Activated effector memory CD4-positive, alpha-beta T cell treated with anti-CD3 and anti-CD28 coated beads, Interleukin-2, amount 50 U/mL, for 16 hours (primary cell): ENCODE results near the gene UNC119B.
"Not testable (repeated sequence)": the region's sequence is repeated elsewhere in the genome, so short reads cannot be mapped to it uniquely, and the experiment has no call there.

ENCODE experiments used
- DNase-seq: peaks from one replicate; pipeline ENCODE4 v3.0.0-alpha.2; 2020

UNC119B gene

DNA sequence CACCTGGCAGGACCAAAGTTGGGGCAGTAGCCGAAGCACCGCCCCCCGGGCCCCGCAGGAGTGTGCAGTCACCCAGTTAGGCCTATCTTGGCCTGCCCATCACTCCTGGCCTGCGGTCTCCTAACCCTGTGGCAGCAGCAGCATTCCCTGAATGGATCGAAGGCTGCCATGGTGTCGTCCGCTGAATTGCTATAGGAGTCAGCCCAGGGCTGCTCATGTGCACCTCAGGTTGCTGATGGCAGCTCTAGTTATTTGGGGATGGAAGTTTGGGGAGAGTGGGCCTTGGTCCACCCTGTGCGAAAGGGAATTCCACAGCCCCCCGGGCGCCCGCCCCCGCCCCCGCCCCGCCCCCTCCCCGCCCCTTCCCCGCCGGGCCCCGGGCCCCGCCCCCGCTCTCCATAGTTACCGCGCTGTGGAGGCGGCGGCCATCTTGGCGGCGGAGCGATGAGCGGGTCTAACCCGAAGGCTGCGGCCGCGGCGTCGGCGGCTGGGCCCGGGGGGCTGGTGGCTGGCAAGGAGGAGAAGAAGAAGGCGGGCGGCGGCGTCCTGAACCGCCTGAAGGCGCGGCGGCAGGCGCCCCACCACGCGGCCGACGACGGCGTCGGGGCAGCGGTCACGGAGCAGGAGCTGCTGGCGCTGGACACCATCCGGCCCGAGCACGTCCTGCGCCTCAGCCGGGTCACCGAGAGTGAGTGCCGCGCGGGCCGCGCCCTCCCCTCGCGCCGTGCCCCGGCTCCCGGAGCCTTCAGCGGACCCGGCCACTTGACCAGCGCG is at the start of gene UNC119B:
Gene UNC119B (plus strand): TSS at position 428 of the 774 bp plus-strand sequence. CDS start 17 bp downstream, at position 445.
- peak; percentile 93 for DNase-seq

DNA sequence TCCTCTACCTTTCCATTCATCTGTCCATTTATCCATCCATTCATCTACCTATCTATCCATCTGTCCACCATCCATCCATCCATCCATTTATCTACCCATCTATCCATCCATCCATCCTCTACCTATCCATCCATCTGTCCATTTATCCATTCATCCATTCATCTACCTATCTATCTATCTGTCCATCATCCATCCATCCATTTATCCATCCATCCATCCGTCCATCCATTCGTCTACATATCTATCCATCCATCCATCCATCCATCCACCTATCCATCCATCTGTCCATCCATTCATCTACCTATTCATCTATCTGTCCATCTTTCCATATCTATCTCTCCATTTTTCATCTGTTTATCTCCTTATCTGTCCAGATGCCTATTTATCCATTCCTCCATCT is 48.8 kb upstream of the UNC119B start:
- no peak for DNase-seq

DNA sequence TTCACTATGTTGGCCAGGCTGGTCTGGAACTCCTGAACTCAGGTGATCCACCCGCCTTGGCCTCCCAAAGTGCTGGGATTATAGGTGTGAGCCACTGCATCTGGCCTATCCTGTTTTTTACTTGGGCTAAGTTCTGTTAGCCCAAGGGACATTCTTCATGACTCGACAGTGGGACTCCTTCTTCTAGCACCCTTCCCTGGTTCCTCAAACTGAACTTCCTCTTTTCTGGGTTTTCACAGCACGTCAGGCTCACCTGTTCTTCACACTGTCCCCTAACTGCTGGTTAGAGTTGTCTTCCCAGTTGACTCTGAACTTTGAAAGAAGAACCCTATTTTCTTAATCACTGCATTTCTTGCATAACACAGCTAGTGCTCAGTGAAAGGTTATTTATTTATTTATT is 47.4 kb upstream of the UNC119B start:
- no peak for DNase-seq

DNA sequence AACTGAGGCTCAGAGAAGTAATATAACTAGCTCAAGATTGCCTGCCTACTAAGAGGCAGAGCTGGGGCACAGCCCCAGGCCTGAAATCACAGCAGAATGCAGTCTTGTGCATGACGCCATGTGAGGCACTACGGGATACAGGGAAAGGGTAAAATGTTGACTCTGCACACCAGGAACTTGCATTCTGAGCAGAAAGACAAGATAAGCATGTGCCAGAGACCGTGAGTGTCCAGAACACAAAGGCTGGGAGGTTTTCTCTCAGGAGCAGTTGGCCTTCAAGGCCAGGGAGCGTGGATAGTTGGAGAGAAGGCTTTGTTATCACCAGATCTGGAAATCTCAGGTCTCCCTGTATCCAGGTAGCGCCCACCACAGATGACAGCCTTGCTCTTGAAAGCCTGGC is 46.5 kb upstream of the UNC119B start:
- DNase-seq: no peak

DNA sequence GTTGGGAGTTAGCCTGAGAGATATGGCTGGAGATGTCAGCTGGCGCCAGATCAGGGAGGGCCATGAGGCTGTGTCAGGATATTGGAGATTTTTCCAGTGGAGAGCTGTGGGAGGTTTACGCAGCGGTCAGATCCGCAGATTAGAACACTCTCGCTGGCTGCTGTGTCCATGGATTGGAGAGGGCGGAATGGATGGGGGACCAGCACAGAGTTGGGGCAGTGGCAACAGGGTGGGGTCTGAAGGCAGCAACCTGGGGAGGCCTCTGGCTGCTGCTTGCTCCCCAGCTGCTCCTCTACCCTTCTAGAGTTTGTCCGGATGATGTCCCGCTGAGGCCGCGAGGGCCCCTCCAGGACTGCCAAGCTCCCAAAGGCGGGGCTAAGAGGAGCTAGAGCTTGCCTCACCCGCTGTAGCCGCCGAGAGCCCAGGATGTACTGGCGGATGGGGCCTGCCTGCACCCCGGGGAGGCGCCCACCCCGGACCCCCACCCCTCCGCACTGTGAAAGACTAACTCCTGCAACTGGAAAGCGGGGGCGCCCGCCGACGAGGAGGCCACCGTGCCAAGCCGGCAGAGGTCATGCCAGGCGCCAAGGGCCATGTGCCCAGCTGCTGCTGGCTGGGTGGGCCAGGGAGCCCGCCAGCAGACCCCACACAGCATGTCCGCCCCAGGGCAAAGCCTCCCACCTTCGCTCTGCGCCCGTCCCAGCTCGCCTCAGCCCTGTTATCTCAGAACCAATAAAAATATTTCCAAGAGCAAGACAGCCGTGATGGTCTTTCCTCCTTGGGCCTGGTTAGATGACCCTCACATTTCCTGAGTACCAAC is 43.5 kb upstream of the UNC119B start:
- no peak for DNase-seq

DNA sequence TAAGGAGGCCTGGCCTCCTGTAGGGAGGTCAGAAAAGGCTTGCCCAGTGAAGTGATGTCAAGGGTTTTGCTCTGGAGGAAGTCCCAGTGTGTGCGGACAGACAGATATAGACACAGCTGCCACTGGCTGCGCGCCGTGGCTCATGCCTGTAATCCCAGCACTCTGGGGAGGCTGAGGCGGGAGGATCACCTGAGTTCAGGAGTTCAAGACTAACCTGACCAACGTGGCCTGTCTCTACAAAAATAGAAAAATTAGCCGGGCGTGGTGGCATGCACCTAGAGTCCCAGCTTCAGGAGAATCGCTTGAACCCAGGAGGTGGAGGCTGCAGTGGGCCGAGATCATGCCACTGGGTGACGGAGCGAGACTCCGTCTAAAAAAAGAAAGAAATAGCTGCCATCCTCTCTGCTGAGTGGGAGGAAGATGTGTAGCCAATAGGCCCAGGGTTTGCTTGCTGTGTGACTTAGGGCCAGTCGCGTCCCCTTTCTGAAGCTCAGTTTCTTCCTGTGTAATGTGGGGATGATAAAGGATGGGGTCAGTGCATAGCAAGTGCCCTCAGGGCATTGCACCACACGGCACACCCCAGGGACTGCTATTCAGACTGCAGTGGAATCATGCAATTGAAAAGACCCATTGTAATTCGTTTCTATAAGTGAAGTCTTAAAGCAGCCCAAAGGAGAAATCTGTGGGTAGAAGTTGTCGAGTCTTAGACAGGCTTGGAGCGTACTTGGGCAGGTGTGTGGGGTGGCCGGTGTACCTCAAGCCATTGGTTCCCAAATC is 42.0 kb upstream of the UNC119B start:
- DNase-seq: no peak

DNA sequence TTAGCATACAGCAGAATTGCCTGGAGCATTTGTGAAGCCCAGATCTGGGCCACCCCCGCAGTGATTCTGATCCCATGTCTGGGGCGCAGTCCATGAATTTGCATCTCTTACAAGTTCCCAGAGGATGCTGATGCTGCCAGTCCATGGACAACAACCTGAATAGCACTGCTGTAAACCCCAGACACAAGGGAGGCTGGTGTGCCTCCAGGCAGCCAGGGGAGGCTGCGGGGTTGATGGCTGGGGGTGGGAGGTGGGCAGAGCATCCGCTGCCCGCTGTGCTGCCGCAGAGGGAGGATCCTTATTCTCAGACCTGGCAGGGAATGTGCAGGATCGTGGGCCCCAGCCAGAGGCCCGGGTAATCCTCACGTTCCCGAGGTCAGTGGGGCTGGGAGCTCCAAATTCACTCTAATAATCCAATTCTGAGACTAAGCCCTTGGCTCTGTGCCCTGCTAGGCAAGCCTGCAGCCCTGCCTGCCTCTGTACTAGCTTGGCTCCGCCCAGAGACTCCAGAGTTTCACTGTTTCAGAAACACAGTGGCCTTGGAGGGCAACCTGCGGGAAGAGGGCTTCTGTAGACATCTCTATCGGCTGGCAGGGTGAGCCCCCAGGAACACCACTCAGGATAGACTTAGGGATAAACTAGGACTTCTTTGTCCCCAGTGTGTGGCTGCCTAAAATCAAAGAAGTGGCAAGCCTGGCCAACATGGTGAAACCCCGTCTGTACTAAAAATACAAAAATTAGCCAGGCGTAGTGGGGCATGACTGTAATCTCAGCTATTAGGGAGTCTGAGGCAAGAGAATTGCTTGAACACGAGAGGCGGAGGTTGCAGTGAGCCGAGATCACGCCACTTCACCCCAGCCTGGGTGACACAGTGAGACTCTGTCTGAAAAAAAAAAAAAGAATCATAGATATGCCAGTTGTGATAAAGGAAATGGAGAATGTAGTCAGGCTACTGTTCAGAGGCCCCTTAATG is 41.1 kb upstream of the UNC119B start:
- DNase-seq: no peak

DNA sequence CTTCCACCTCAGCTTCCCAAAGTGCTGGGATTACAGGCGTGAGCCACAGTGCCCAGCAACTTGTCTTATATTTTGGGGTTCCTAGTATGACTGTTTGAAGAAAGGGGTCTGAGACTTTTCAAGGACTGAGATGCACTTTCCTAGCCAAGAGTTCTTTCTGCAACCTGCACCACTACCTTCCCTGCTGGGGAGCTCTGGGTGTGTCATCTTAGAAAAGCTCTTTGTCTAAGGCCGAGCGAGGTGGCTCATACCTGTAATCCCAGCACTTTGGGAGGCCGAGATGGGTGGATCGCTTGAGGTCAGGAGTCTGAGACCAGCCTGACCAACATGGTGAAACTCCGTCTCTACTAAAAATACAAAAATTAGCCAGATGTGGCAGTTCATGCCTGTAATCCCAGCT is 40.0 kb upstream of the UNC119B start:
- not testable (repeated sequence) for DNase-seq

DNA sequence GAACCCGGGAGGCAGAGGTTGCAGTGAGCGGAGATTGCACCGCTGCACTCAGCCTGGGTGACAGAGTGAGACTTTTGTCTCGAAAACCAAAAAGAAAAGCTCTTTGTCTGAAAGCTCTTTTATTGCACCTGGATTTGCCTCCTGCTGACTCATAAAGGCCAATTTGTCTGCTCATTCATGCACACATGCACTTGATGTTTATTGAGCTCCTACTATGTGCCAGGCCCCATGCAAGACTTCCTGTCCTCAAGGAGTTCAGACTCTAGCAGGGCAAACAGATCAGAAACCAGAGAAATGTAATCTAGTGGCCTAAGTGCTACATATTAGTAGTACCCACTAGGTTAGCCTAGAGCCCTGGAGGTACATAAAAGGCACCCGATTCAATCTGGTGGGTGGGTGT is 39.6 kb upstream of the UNC119B start:
- no peak for DNase-seq

DNA sequence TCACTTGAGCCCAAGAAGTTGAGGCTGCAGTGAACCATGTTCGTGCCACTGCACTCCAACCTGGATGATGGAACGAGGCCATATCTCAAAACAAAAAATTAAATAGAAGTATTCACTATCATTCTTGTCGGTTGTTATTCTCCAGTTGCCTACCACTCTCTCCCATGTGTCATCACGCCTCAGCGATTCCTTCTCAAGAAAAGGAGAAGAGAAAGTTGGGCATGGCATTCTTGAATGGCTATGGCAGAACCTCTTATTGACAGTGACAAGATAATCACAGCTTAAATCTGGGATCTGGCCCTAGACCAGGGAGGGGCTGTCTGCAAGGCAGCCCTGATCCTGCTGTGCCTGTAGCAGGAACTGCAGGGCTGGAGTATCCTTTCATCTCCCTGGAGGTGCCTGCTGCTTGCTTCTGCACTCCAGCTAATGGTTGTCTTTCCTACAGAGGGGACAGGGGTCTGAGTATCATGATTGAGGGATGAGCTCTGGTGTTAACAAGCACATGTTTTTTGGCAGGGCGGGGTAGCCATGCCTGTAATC is 36.1 kb upstream of the UNC119B start:
- no peak for DNase-seq

DNA sequence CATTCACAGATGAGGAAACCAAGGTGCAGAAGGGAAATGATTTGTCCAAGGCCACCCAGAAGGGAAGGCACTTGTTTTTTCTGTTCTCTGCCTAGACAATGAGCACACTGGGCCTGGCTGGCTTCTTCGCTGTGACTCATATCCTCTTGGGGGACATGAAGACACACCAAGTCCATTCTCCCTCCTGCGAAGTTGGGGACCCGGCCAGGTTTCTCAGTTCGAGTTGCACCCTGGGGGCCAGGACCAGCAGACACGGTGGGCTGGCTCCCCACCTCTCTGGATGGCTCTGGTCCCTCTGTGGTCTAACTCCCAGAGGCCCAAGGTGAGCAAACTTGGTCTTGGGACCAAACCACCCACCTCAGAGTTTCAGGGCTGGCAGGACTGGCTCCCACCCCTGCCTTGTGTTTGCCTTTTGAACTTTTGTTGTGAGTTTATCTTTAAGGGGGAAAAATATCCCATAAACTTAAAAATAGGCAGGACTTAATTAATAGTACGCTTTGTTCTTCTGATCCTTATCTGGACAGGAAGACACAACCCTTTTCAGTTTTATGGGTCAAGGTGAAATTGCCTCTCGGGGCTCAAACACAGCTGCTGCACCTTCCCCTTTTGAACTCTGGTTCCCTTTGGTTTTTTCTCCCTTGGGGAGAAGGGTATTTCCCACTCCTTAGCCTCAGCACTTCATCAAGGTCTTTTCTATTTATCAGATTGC is 32.3 kb upstream of the UNC119B start:
- DNase-seq: no peak

DNA sequence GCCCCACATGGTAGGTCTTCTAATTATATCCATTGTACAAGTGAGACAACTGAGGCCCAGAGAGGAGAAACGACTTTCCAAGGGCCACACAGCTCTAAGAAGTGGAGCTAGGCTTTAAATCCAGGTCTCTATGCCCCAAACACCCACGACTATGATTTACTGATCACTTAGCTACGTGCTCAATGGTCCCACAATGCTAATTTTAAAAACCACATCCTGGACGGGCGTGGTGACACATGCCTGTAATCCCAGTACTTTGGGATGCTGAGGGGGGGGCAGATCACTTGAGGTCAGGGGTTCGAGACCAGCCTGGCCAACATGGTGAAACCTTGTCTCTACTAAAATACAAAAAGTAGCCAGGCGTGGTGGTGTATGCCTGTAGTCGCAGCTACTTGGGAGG is 31.7 kb upstream of the UNC119B start:
- DNase-seq: no peak

DNA sequence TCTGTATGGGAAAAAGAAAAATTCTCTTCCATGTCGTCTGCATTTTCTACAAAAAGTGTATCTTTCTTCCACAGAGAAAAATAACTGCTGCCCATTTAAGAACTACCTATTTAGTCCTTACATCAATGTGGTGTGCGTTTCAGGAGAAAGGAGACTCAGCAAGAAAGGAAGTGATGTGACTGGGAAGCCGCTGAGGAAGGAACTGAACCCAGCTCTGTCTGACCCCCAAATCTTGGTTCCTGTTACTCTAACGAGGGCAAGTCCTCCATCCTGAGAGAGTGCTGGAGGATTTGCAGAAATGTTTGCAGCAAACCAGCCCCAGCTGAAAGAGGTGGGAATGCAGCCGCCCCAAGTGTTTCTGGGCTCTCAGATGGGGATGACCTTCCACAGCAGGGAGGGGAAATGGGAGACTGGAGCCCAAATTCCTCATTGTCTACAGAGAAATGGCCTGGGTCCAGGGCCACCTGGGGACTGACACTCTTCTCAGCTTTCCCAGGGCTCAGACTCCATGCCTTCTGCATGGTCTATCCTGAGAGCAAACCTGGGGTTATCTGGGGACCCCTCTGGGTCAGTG is 30.0 kb upstream of the UNC119B start:
- DNase-seq: no peak

DNA sequence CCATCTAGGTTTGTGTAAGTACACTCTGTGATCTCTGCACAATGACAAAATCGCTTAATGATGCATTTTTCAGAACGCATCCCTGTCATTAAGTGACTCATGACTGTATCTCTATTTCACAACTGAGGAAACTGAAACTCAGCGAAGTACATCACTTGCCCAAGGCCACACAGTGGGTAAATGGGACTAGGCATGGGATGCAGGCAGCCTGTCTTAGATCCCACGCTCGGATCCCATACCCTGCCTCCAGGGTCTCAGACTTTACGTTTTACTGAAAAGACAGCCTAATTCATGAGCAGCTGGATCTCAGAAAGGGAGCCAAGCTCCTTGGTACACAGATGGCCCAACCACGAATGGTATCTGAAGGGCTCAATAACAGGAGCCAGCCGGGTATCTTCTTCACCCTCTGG is 25.7 kb upstream of the UNC119B start:
- DNase-seq: no peak

DNA sequence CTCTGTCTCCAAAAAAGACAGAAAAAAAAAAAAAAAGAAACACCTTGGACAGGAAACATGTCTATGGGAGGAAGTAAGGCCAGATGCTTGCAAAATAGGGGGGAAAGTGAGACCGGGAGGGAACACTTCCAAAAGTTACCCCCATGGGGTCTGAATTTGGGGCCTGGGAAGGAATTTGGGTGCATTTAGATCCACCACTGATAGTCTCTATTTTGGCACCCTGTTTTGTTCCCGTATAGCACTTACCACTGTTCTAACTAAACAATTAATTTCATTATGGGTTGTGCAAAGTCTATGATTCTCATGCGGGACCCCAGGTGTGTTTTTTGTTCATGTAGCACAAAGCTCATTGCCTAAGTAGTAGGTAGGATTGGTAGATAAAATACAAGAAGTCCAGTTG is 24.7 kb upstream of the UNC119B start:
- no peak for DNase-seq

DNA sequence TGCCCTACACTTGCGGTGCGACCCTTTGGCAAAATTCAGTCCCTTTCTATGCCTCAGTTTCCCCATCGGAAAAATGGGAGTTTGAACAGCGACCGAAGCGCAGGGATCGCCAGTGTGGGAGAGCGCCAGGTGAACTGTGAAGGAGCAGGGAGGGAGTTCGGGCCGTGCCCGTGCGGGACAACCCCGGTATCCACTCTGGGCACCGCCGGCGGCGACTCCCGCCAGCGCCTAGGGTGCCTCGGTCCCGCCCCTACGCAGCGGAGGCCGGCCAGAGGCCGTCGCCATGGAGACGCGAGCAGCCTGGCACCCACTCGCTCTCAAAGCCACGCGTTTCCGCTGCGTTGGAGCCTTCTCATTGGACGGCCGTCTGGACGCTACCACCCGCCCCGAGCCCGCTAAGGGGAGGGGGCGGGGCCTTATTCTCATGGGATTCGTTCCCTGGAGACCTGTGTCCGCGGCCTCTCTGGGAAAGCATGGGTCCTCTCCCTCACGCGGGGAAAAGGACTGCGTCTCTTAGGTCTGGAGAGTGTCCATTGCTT is 24.0 kb upstream of the UNC119B start:
- peak; percentile 99 for DNase-seq

DNA sequence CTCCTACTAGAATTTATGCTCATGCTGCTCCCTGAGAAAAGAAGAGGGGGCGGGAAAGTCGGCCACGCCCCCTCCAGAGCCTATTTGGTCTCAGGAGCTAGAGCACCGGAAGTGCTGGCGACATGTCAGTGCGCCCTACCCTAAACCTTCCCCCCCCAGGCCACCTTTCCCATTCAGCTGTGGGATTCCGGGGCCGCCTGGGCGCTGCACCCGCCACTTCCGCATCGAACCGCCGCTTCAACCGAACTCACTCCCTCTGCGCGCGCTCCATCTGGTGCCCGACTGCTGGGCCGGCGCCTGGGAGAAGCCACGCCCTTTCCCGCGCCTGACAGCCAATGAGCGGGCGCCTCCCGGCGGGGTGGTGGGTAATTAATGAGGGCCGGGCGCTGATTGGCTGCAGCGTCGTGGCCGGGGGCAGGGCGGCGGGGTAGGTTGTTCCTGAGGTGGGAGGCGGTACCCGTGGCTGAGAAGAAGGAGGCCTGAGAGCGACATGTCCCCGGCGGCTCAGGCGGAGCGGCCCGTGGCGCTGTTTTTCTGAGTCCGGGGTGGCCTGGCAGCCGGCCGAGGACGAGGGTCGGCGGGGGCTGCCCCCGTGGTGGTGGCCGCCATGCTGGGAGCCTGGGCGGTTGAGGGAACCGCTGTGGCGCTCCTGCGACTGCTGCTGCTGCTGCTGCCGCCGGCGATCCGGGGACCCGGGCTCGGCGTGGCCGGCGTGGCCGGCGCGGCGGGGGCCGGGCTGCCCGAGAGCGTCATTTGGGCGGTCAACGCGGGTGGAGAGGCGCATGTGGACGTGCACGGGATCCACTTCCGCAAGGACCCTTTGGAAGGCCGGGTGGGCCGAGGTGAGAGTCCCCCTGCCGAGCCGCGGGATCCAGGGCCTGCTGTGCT is 23.3 kb upstream of the UNC119B start, which contains the start of gene MLEC:
Gene MLEC (plus strand): TSS at position 460 of the 888 bp plus-strand sequence. CDS start 148 bp downstream, at position 608.
- peak; percentile 100 for DNase-seq

DNA sequence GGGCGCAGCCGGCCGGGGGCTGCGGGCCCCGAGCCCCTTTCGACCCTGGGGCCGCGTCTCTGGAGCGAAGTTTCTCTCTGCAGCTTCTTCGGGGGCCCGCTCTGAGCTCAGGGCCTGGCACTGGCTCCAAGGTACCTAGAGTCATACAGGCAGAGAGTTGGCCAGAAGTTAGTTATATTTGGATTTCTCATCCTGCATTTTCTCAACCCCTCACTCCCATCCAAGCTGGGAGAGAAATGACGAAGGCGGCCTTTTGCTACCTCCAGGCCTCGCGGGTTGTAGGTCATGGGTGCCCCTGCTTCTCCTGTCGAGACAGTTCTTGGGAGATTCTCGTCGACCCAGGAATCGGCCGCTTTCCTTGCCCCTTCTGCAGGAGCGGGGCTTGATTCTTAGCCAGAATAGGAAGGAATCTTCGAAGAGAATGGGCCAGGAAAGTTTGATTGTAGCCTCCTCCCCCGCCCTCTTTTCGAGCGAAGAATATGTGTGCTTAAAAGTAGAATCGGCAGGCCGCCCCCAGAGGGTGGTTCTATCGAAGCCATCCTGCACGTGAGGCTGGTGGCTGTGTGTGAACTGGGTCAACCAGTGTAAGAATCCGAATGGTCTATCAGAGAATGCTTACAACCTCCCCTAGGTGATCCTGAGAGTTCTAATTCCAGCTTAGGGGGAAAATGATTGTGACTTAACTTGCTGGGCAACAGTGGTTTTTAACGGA is 22.5 kb upstream of the UNC119B start:
- peak; percentile 78 for DNase-seq
